Keratinocyte (primary cell): ENCODE results near the gene PPM1M. TPM values are rescaled to one million over a fixed set of nuclear protein-coding genes. Genes with fewer than 3 reads are reported as not detected.

Experiments
- DNase-seq: peaks from one replicate; pipeline ENCODE4 v3.0.0-alpha.2; 2011; ENCODE audit warnings: low read depth, missing footprints, low spot score
- FAIRE-seq: peaks from 2 replicates; lab custom pipeline; 2011; peaks lifted over from hg19 to GRCh38; lab: Jason Lieb, UNC
- H2AFZ ChIP-seq: 2 replicates; pipeline ENCODE4 v1.6.0; 2012; ENCODE audit warnings: low read length, control low read depth, inconsistent platforms; ENCODE audit not compliant: control insufficient read depth
- H3K27ac ChIP-seq: 2 replicates; pipeline ENCODE4 v1.5.1; 2011; ENCODE audit warnings: low read length; ENCODE audit not compliant: control insufficient read depth, insufficient read depth
- H3K27me3 ChIP-seq: 3 replicates; pipeline ENCODE4 v1.6.0; 2011; ENCODE audit warnings: low read length; ENCODE audit not compliant: control insufficient read depth, insufficient read depth; ENCODE audit errors: extremely low read depth
- H3K36me3 ChIP-seq, 2 experiments: 2 replicates in 1 of 2; 3 replicates in 1 of 2; pipeline ENCODE4 v1.5.1; 2011; ENCODE audit warnings: low read length in 2 of 2, mild to moderate bottlenecking in 1 of 2; ENCODE audit not compliant: control insufficient read depth in 2 of 2, insufficient read depth in 2 of 2; ENCODE audit errors: extremely low read depth in 1 of 2
- H3K4me1 ChIP-seq: 3 replicates; pipeline ENCODE4 v1.5.1; 2011; ENCODE audit warnings: low read length; ENCODE audit not compliant: control insufficient read depth, insufficient read depth; ENCODE audit errors: extremely low read depth
- H3K4me2 ChIP-seq: 3 replicates; pipeline ENCODE4 v1.6.0; 2011; ENCODE audit warnings: low read depth, low read length; ENCODE audit not compliant: control insufficient read depth, insufficient read depth; ENCODE audit errors: extremely low read depth
- H3K4me3 ChIP-seq, 3 experiments: fragments of 200-600 bp in 1 of 3; sonication (generic) in 1 of 3; 2 replicates in 2 of 3; 3 replicates in 1 of 3; pipeline ENCODE4 v1.5.1; 2011 to 2016; ENCODE audit warnings: low read length in 3 of 3, mild to moderate bottlenecking in 3 of 3, control low read depth in 2 of 3, inconsistent platforms in 1 of 3, low read depth in 1 of 3, mixed read lengths in 1 of 3, mixed run types in 1 of 3, moderate library complexity in 1 of 3; ENCODE audit not compliant: control insufficient read depth in 2 of 3, insufficient read depth in 2 of 3; ENCODE audit errors: extremely low read depth in 1 of 3
- H3K79me2 ChIP-seq: 2 replicates; pipeline ENCODE4 v1.6.0; 2012; ENCODE audit warnings: low read length; ENCODE audit not compliant: control insufficient read depth, insufficient read depth
- H3K9ac ChIP-seq: 3 replicates; pipeline ENCODE4 v1.6.0; 2011; ENCODE audit warnings: low read length; ENCODE audit not compliant: control insufficient read depth, insufficient read depth; ENCODE audit errors: extremely low read depth
- H3K9me1 ChIP-seq: 3 replicates; pipeline ENCODE4 v1.6.0; 2011; ENCODE audit warnings: low read length; ENCODE audit not compliant: control insufficient read depth, insufficient read depth; ENCODE audit errors: extremely low read depth
- H3K9me3 ChIP-seq: 2 replicates; pipeline ENCODE4 v1.5.1; 2012; ENCODE audit warnings: low read depth, low read length; ENCODE audit not compliant: control insufficient read depth
- H4K20me1 ChIP-seq: 3 replicates; pipeline ENCODE4 v1.6.0; 2011; ENCODE audit warnings: low read length; ENCODE audit not compliant: control insufficient read depth, insufficient read depth; ENCODE audit errors: extremely low read depth
- EZH2 ChIP-seq: IDR thresholded peaks from one replicate; pipeline ENCODE4 v1.6.1; 2012; ENCODE audit warnings: inconsistent platforms, mild to moderate bottlenecking, low read length, moderate library complexity
- dilution Hi-C: fragments of 300-500 bp; cut with MboI; formaldehyde crosslinking; loops from one replicate; pipeline ENCODE4 v1.7.0; 2020; ENCODE audit warnings: low sequenced_read_pairs; ENCODE audit not compliant: extremely low pct_ligation_motif_present
- polyA plus RNA-seq, 5 experiments: library from polyadenylated mRNA; depleted of rRNA in 3 of 5; stranded (reverse) in 3 of 5; stranded (forward) in 1 of 5; unstranded in 1 of 5; fragments of >200 nt; gene quantifications; 1 replicate in 1 of 5; 2 replicates in 3 of 5; 3 replicates in 1 of 5; pipeline versions ENCODE4 v1.2.1 to v1.2.3, GENCODE V29; 2011 to 2012; ENCODE audit warnings: missing spikeins in 2 of 5, low read depth in 1 of 5, low replicate concordance in 1 of 5
- TF ChIP-seq, protein P1 (sequence below), 3 experiments: IDR thresholded peaks in 1 of 3; conservative IDR thresholded peaks in 1 of 3; optimal IDR thresholded peaks in 1 of 3; 2 replicates in 2 of 3; 3 replicates in 1 of 3; pipeline versions ENCODE3 to v1.5.1; 2011; ENCODE audit warnings: low read length in 3 of 3, mild to moderate bottlenecking in 3 of 3, moderate library complexity in 2 of 3, control low read depth in 1 of 3, inconsistent platforms in 1 of 3; ENCODE audit not compliant: insufficient read depth in 2 of 3; ENCODE audit errors: extremely low read depth in 1 of 3

PPM1M gene
- polyA plus RNA-seq, 1 donor (not counting 4 experiments of a cell fraction or from before 2014, with no cell fraction given): 6.4 TPM

DNA sequence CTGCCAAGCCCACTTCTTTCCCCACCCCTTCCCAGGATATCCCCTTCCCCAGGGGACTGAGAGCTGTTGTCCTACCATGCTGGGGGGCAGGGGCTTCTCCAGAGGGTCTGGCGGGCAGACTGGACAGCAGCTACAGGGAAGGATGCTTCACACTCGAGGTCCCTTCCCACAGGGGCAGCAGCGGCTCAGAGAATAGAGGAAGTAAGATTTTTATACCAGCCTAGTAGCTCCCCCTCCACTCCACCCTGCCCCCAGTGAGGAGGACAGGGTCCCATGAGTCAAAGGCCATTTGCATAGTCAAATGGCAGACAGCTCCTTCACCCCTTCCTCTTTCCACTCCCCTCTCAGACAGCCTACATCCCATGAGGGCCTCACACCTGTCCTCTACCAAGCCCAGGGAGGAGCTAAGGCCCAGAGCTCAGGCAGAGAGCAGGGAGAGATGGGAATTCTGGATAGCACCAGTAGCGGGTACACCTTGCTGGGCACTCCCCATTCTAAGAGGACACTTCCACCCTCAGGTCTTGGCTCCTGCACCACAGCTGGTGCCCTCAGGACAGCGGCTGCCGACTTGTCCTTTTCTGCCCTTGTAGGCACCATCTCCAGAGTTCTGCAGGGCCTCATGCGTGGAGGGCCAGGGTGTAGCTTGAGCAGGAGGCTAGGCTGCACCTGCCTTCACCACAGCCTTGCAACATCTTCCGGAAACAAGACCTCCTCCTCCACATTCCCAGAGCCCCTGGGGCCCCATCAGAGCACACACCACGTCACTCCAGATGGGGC lies 19.9 kb upstream of the PPM1M start, which contains the start of gene TLR9:
Gene TLR9, minus strand, starts transcription at position 194 of the 777 bp plus-strand sequence. Its CDS starts 116 bp downstream, at position 78.
- no peaks in the 10 kb centered on the region for H3K9me3 ChIP-seq
- H3K4me3 ChIP-seq: no peak within 1 kb of the TSS
- H3K27me3 ChIP-seq: no peaks in the 10 kb centered on the region
- peaks cover 2% of the 10 kb centered on the region for H3K9me1 ChIP-seq
- H4K20me1 ChIP-seq: no peaks in the 10 kb centered on the region
- H3K36me3 ChIP-seq: peaks cover 19 to 26% of the 10 kb centered on the region in 2 experiments
- dilution Hi-C loops: no loop called here
- DNase-seq: no peak
- no peak for FAIRE-seq
- no peaks in the 10 kb centered on the region for H3K79me2 ChIP-seq
- TF ChIP-seq EZH2: no peak
- TF ChIP-seq, protein P1, sequence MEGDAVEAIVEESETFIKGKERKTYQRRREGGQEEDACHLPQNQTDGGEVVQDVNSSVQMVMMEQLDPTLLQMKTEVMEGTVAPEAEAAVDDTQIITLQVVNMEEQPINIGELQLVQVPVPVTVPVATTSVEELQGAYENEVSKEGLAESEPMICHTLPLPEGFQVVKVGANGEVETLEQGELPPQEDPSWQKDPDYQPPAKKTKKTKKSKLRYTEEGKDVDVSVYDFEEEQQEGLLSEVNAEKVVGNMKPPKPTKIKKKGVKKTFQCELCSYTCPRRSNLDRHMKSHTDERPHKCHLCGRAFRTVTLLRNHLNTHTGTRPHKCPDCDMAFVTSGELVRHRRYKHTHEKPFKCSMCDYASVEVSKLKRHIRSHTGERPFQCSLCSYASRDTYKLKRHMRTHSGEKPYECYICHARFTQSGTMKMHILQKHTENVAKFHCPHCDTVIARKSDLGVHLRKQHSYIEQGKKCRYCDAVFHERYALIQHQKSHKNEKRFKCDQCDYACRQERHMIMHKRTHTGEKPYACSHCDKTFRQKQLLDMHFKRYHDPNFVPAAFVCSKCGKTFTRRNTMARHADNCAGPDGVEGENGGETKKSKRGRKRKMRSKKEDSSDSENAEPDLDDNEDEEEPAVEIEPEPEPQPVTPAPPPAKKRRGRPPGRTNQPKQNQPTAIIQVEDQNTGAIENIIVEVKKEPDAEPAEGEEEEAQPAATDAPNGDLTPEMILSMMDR (optimal IDR thresholded peaks at IDR 0.05 in 1 of 3, IDR thresholded peaks at IDR 0.05 in 1 of 3, conservative IDR thresholded peaks at IDR 0.05 in 1 of 3; ENCODE audit: extremely low read depth in 1 of 3, insufficient read depth in 2 of 3, low read length in 3 of 3): no peak
- H2AFZ ChIP-seq: no peak within 1 kb of the TSS
- no peak within 1 kb of the TSS for H3K4me2 ChIP-seq
- H3K27ac ChIP-seq: no peak within 1 kb of the TSS
- H3K9ac ChIP-seq: no peak within 1 kb of the TSS
- no peaks in the 10 kb centered on the region for H3K4me1 ChIP-seq

DNA sequence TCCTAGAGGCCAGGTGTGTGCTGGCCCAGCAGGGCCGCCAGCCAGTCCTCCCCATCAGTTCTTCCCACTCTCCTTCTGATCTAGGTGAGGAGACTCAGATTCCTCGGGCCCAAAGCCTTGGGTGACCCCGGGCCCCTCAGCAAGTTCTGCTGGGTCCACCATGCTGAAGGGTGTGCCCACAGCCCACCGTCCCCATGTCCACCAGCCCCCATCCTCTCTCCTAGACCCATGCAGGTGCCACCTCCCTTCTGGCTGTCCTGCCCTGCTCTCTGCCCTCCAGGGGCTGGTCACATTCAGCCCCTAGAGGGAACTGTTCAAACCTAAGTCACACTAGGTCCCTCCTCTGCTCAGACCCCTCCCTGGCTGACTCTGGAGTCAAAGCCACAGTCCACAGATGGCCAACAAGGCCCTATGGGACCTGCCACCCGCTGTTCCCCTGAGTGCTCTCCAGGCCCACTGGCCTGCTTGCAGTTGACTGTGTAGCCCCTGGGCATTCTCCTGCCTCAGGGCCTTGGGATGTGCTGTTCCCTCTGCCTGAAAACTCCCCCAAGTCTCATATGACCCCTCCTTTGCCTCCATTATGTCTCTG lies 19.2 kb upstream of the PPM1M start:
- H3K27me3 ChIP-seq: no peaks in the 10 kb centered on the region
- H3K4me2 ChIP-seq: no peak overlapping the region
- FAIRE-seq (no peak), DNase-seq (no peak)
- dilution Hi-C loops: no loop called here
- no peak overlapping the region for H3K4me3 ChIP-seq
- H3K79me2 ChIP-seq: peaks cover 2% of the 10 kb centered on the region
- no peaks in the 10 kb centered on the region for H3K9me3 ChIP-seq
- H2AFZ ChIP-seq: no peak overlapping the region
- TF ChIP-seq, protein P1 (optimal IDR thresholded peaks at IDR 0.05 in 1 of 3, IDR thresholded peaks at IDR 0.05 in 1 of 3, conservative IDR thresholded peaks at IDR 0.05 in 1 of 3; ENCODE audit: extremely low read depth in 1 of 3, insufficient read depth in 2 of 3, low read length in 3 of 3): no peak
- TF ChIP-seq EZH2: no peak
- H3K36me3 ChIP-seq: peaks cover 26 to 32% of the 10 kb centered on the region in 2 experiments
- H3K9ac ChIP-seq: no peak overlapping the region
- H3K27ac ChIP-seq: no peak overlapping the region
- no peaks in the 10 kb centered on the region for H3K4me1 ChIP-seq
- H4K20me1 ChIP-seq: no peaks in the 10 kb centered on the region
- peaks cover 2% of the 10 kb centered on the region for H3K9me1 ChIP-seq
